Hepatocyte (in vitro differentiated cells): ENCODE results near the gene NHSL2. TPM values are rescaled to one million over a fixed set of nuclear protein-coding genes. Genes with fewer than 3 reads are reported as not detected.
A peak's percentile ranks its signal among the peaks of the same experiment; 100 is the strongest.

Experiments used
- DNase-seq: peaks from one replicate; pipeline ENCODE4 v3.0.0-alpha.2; 2016; ENCODE audit warnings: low spot score
- H2AFZ ChIP-seq: fragments of 200-600 bp; sonication (generic); 2 replicates; pipeline ENCODE4 v1.6.0; 2016; ENCODE audit warnings: antibody characterized with exemption, mild to moderate bottlenecking
- H3K27ac ChIP-seq: fragments of 200-600 bp; sonication (generic); 2 replicates; pipeline ENCODE4 v1.5.1; 2016; ENCODE audit warnings: mild to moderate bottlenecking
- H3K27me3 ChIP-seq: fragments of 200-600 bp; sonication (generic); 2 replicates; pipeline ENCODE4 v1.6.1; 2016
- H3K36me3 ChIP-seq: fragments of 200-600 bp; sonication (generic); replicated peaks from 2 replicates; pipeline ENCODE4 v1.5.1; 2016; ENCODE audit warnings: low read depth; ENCODE audit not compliant: insufficient read depth
- H3K4me1 ChIP-seq: fragments of 200-600 bp; sonication (generic); 2 replicates; pipeline ENCODE4 v1.5.1; 2016; ENCODE audit warnings: mild to moderate bottlenecking, moderate library complexity; ENCODE audit not compliant: insufficient read depth
- H3K4me2 ChIP-seq: fragments of 200-600 bp; sonication (generic); 2 replicates; pipeline ENCODE4 v1.6.0; 2016
- H3K4me3 ChIP-seq: fragments of 200-600 bp; sonication (generic); 2 replicates; pipeline ENCODE4 v1.5.1; 2016; ENCODE audit warnings: mild to moderate bottlenecking
- H3K79me2 ChIP-seq: fragments of 200-600 bp; sonication (generic); 2 replicates; pipeline ENCODE4 v1.6.0; 2017; ENCODE audit warnings: mild to moderate bottlenecking
- H3K9me2 ChIP-seq: fragments of 200-600 bp; sonication (generic); replicated peaks from 2 replicates; pipeline ENCODE4 v1.6.0; 2017; ENCODE audit warnings: mild to moderate bottlenecking; ENCODE audit not compliant: insufficient read depth
- H3K9me3 ChIP-seq: fragments of 200-600 bp; sonication (generic); 2 replicates; pipeline ENCODE4 v1.5.1; 2016; ENCODE audit warnings: low read depth, mild to moderate bottlenecking
- H4K20me1 ChIP-seq: fragments of 200-600 bp; sonication (generic); 2 replicates; pipeline ENCODE4 v1.6.0; 2016; ENCODE audit warnings: mild to moderate bottlenecking; ENCODE audit not compliant: insufficient read depth, poor library complexity, severe bottlenecking
- CTCF ChIP-seq: fragments of 200-600 bp; sonication (generic); IDR thresholded peaks from 2 replicates; pipeline ENCODE4 v1.5.1; 2016; ENCODE audit warnings: antibody characterized with exemption, mild to moderate bottlenecking; ENCODE audit not compliant: poor library complexity
- EZH2 ChIP-seq: fragments of 200-600 bp; sonication (generic); IDR thresholded peaks from 2 replicates; pipeline ENCODE4 v1.6.1; 2016; ENCODE audit warnings: antibody characterized with exemption, mild to moderate bottlenecking, borderline replicate concordance
- EZH2phosphoT487 ChIP-seq: fragments of 200-600 bp; sonication (generic); IDR thresholded peaks from one replicate; pipeline ENCODE4 v1.6.1; 2018; ENCODE audit warnings: antibody characterized with exemption, mild to moderate bottlenecking, low read depth, moderate library complexity; ENCODE audit not compliant: unreplicated experiment, severe bottlenecking
- WGBS: methylation state at CpG from one replicate; pipeline ENCODE4 v1.1.6; 2016; ENCODE audit warnings: low lambda C conversion rate; ENCODE audit errors: missing lambda C conversion rate; 5-methylcytosine and 5-hydroxymethylcytosine counted together
- polyA plus RNA-seq: library from polyadenylated mRNA; unstranded; fragments of >200 nt; fragmentation: Nextera tagmentation; extraction: Ambion mirVana; gene quantifications from 2 replicates; pipeline ENCODE4 v1.2.1, GENCODE V29; 2016
- total RNA-seq: library from RNA; depleted of rRNA; stranded (reverse); fragments of >200 nt; gene quantifications from 2 replicates; pipeline ENCODE4 v1.2.3, GENCODE V29; 2014

NHSL2 gene
- total and polyA plus RNA-seq, 2 experiments from 2014 or later: 2.3 to 3.2 TPM

GRCh38 chrX:72131317-72132294 lies 221.0 kb downstream of the NHSL2 start, which contains the start of gene RTL5:
Gene RTL5, minus strand, starts transcription at chrX:72131915.
- H3K27me3 ChIP-seq: no peaks in the 10 kb centered on the region
- H3K9me3 ChIP-seq: no peaks in the 10 kb centered on the region
- H3K4me2 ChIP-seq: peak within 1 kb of the TSS; percentile 83
- peak within 1 kb of the TSS; percentile 41 for H3K27ac ChIP-seq
- H3K79me2 ChIP-seq: no peaks in the 10 kb centered on the region
- H2AFZ ChIP-seq: peak within 1 kb of the TSS; percentile 76
- peak within 1 kb of the TSS; percentile 52 for H3K4me3 ChIP-seq
- H3K9me2 ChIP-seq: no peaks in the 10 kb centered on the region
- no peak for TF ChIP-seq EZH2phosphoT487
- TF ChIP-seq CTCF: no peak
- TF ChIP-seq EZH2: no peak
- H3K4me1 ChIP-seq: no peaks in the 10 kb centered on the region
- H3K36me3 ChIP-seq: no peaks in the 10 kb centered on the region
- WGBS: 56% methylated on average over 38 of the region's 106 CpGs
- peak; percentile 88 for DNase-seq
- no peaks in the 10 kb centered on the region for H4K20me1 ChIP-seq

DNA sequence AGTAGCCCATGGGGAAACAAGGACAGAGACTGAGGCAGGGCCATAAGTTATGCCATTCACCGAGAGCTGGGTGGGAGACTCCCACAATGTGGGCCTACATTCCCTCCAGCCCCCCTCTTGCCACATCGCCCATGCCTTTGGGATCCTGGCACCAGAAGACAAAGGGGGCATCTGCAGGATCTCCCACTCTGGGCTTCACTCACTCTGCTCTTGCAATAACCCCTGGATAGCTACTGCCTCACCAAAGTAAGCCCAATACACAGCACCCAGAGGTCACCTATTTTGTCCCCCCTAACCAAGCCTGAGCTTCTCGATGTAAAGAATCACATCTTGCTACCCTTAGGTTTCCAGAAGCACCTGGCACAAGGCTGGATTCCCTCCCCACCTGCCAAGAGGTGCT lies 221.8 kb downstream of the NHSL2 start:
- no peak overlapping the region for H3K4me3 ChIP-seq
- TF ChIP-seq EZH2: no peak
- no peak for TF ChIP-seq CTCF
- no peak for TF ChIP-seq EZH2phosphoT487
- no peaks in the 10 kb centered on the region for H3K27me3 ChIP-seq
- DNase-seq: no peak
- whole genome bisulfite sequencing: 75% methylated on average over 3 of the region's 3 CpGs
- no peaks in the 10 kb centered on the region for H3K79me2 ChIP-seq
- no peaks in the 10 kb centered on the region for H3K9me3 ChIP-seq
- no peaks in the 10 kb centered on the region for H3K9me2 ChIP-seq
- no peaks in the 10 kb centered on the region for H3K36me3 ChIP-seq
- H2AFZ ChIP-seq: no peak overlapping the region
- peak overlapping the region; percentile 83 for H3K4me2 ChIP-seq
- no peaks in the 10 kb centered on the region for H3K4me1 ChIP-seq
- H4K20me1 ChIP-seq: no peaks in the 10 kb centered on the region
- H3K27ac ChIP-seq: peak overlapping the region; percentile 41

DNA sequence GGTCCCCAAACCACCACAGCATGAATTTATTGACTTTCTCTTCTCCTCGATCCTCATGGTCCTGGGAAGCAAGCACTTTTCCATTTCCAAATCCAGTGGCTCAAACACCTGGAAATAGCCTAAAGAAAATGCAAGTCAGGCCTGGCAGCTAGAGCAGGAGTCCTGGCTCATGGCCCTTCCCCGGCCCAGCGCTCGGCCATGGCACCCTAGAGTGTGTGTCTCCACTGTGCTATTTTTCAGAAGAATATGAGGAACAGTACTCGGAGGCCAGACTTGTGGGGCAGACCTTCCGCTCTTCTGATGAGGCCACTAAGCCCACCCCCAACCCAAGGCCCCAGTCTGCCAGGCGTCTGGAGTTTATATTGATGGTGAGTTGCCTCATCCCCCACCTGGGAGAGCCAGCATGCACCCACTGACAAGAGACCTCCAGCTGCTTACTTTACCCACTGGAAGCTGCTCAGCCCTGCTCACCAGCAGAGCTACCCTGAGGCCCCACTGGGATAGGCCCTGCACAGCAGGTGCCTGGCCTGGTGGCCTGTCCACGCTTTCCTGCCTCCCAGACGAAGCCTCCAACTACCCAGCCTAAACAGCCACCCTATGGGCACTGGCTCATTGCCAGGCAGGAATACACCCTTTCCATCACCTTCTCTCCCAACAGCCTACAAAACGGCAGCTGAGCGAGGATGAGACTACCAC lies 223.4 kb downstream of the NHSL2 start:
- WGBS: 88% methylated on average over 11 of the region's 11 CpGs
- Histone ChIP-seq H4K20me1 (no peaks in the 10 kb centered on the region), H3K79me2 (no peaks in the 10 kb centered on the region), H3K9me2 (no peaks in the 10 kb centered on the region), H3K4me2 (no peak overlapping the region), H3K27ac (no peak overlapping the region), H2AFZ (no peak overlapping the region), H3K27me3 (no peaks in the 10 kb centered on the region), H3K36me3 (no peaks in the 10 kb centered on the region), H3K4me3 (no peak overlapping the region), H3K4me1 (no peaks in the 10 kb centered on the region), H3K9me3 (no peaks in the 10 kb centered on the region)
- DNase-seq: no peak
- TF ChIP-seq EZH2phosphoT487 (no peak), EZH2 (no peak), CTCF (no peak)
